ENCODE measurements around the gene UNC119B.
A peak's percentile ranks its signal among the peaks of the same experiment; 100 is the strongest.

Gene UNC119B

GRCh38 chr12:120710805-120711296 lies 593 bp downstream of the UNC119B start:
- Histone ChIP-seq H3K36me3 (replicated peaks in 1 of 2; ENCODE audit: control insufficient read depth in 2 of 2, insufficient read depth in 2 of 2, low read length in 2 of 2) (peaks cover 17 to 43% of the 10 kb centered on the region in 2 donors), H2BK5ac (ENCODE audit: low read length) (peak overlapping the region; percentile 76), H4K8ac (ENCODE audit: low read depth, low read length) (no peak overlapping the region), H4K91ac (ENCODE audit: low read depth, low read length, poor library complexity) (no peak overlapping the region), H3K27me3 (ENCODE audit: control insufficient read depth in 3 of 3, insufficient read depth in 3 of 3, low read depth in 1 of 3, low read length in 3 of 3) (no peaks in the 10 kb centered on the region), H3K79me1 (ENCODE audit: low read depth, low read length) (peaks cover 5% of the 10 kb centered on the region), H3K9ac (ENCODE audit: low read depth, low read length, poor library complexity) (peak overlapping the region; percentile 95), H3K27ac (replicated peaks; ENCODE audit: low read length) (peak overlapping the region; percentile 45), H2BK120ac (ENCODE audit: low read depth, low read length) (no peak overlapping the region), H3K4me3 (ENCODE audit: low read length in 2 of 2) (peak overlapping the region; percentile 90 to 99), H3K4me1 (ENCODE audit: control insufficient read depth in 2 of 2, insufficient read depth in 1 of 2, low read depth in 1 of 2, low read length in 2 of 2) (peaks cover 10 to 13% of the 10 kb centered on the region in 2 donors), H3K23ac (ENCODE audit: low read depth, low read length, poor library complexity) (peak overlapping the region; percentile 82), H2BK15ac (ENCODE audit: low read length) (peak overlapping the region; percentile 76), H2BK12ac (ENCODE audit: low read length) (no peak overlapping the region), H3K4me2 (ENCODE audit: insufficient read depth, low read length, poor library complexity, severe bottlenecking) (peak overlapping the region; percentile 81), H3K9me3 (replicated peaks in 1 of 2; ENCODE audit: control insufficient read depth in 2 of 2, insufficient read depth in 1 of 2, low read depth in 1 of 2, low read length in 2 of 2) (no peaks in the 10 kb centered on the region), H3K18ac (ENCODE audit: low read length) (peak overlapping the region; percentile 99), H2AFZ (ENCODE audit: low read length) (peak overlapping the region; percentile 97), H3K4ac (ENCODE audit: low read length) (no peak overlapping the region), H3K14ac (ENCODE audit: low read length) (peak overlapping the region; percentile 77), H2AK5ac (ENCODE audit: low read depth, low read length) (peak overlapping the region; percentile 74)
- no peak for DNase-seq (ENCODE audit: low spot score)
- no CpG with 5 or more reads among the region's 31 CpGs for WGBS, 2 donors (ENCODE audit: extremely low coverage in 2 of 2, insufficient read length in 2 of 2, insufficient replicate concordance in 1 of 2)

DNA sequence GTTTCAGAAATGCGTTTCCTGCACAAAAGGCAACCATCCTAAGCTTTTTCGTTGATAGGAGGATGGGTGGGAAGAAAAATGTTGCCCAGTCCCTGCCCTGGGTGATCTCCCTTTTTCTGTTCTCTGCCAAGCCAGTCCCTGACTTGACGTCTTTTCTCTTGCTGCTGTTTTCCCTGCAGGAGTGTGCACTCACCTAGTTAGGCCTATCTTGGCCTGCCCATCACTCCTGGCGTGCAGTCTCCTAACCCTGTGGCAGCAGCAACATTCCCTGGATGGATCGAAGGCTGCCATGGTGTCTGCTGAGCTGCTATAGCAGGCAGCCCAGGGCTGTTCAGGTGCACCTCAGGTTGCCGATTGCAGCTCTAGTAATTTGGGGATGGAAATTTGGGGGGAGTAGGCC lies 1.2 kb downstream of the UNC119B start:
- peak overlapping the region; percentile 38 for H3K9ac ChIP-seq (ENCODE audit: low read depth, low read length, poor library complexity)
- peaks cover 22 to 48% of the 10 kb centered on the region in 2 donors for H3K36me3 ChIP-seq (replicated peaks in 1 of 2; ENCODE audit: control insufficient read depth in 2 of 2, insufficient read depth in 2 of 2, low read length in 2 of 2)
- no peak overlapping the region for H4K8ac ChIP-seq (ENCODE audit: low read depth, low read length)
- DNase-seq (ENCODE audit: low spot score), result no peak
- peaks cover 5% of the 10 kb centered on the region for H3K79me1 ChIP-seq (ENCODE audit: low read depth, low read length)
- no CpG with 5 or more reads among the region's 6 CpGs for WGBS, 2 donors (ENCODE audit: extremely low coverage in 2 of 2, insufficient read length in 2 of 2, insufficient replicate concordance in 1 of 2)
- no peak overlapping the region for H2BK5ac ChIP-seq (ENCODE audit: low read length)
- H2AK5ac ChIP-seq (ENCODE audit: low read depth, low read length), result no peak overlapping the region
- H4K91ac ChIP-seq (ENCODE audit: low read depth, low read length, poor library complexity), result no peak overlapping the region
- H3K27me3 ChIP-seq (ENCODE audit: control insufficient read depth in 3 of 3, insufficient read depth in 3 of 3, low read depth in 1 of 3, low read length in 3 of 3), result no peaks in the 10 kb centered on the region
- no peak overlapping the region for H2BK15ac ChIP-seq (ENCODE audit: low read length)
- H3K4me3 ChIP-seq (ENCODE audit: low read length in 2 of 2), result peak overlapping the region; percentile 57 to 90
- H3K18ac ChIP-seq (ENCODE audit: low read length), result peak overlapping the region; percentile 49
- no peak overlapping the region for H3K14ac ChIP-seq (ENCODE audit: low read length)
- no peak overlapping the region for H2BK12ac ChIP-seq (ENCODE audit: low read length)
- no peak overlapping the region for H2AFZ ChIP-seq (ENCODE audit: low read length)
- H3K23ac ChIP-seq (ENCODE audit: low read depth, low read length, poor library complexity), result no peak overlapping the region
- H3K4ac ChIP-seq (ENCODE audit: low read length), result no peak overlapping the region
- H3K4me2 ChIP-seq (ENCODE audit: insufficient read depth, low read length, poor library complexity, severe bottlenecking), result peak overlapping the region; percentile 81
- H3K27ac ChIP-seq (replicated peaks; ENCODE audit: low read length), result no peak overlapping the region
- peaks cover 10 to 13% of the 10 kb centered on the region in 2 donors for H3K4me1 ChIP-seq (ENCODE audit: control insufficient read depth in 2 of 2, insufficient read depth in 1 of 2, low read depth in 1 of 2, low read length in 2 of 2)
- no peaks in the 10 kb centered on the region for H3K9me3 ChIP-seq (replicated peaks in 1 of 2; ENCODE audit: control insufficient read depth in 2 of 2, insufficient read depth in 1 of 2, low read depth in 1 of 2, low read length in 2 of 2)
- no peak overlapping the region for H2BK120ac ChIP-seq (ENCODE audit: low read depth, low read length)

DNA sequence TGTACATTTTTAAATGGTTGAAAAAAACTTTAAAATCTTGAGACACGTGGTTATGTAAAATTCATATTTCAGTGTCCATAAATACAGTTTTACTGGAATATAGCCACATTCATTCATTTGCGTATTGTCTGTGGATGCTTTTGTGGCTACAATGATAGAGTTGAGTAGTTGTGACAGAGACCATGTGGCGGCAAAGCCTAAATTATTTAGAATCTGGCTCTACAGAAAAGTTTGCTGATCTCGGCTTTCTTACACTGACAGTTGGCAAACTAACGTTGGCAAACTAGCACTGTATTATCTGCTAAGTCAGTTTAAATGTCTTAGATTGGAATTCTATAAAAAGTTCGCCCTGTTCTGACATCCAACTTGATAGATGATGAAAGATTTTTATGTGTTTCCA lies 2.4 kb downstream of the UNC119B start:
- peaks cover 10 to 13% of the 10 kb centered on the region in 2 donors for H3K4me1 ChIP-seq (ENCODE audit: control insufficient read depth in 2 of 2, insufficient read depth in 1 of 2, low read depth in 1 of 2, low read length in 2 of 2)
- peaks cover 30 to 60% of the 10 kb centered on the region in 2 donors for H3K36me3 ChIP-seq (replicated peaks in 1 of 2; ENCODE audit: control insufficient read depth in 2 of 2, insufficient read depth in 2 of 2, low read length in 2 of 2)
- H4K8ac ChIP-seq (ENCODE audit: low read depth, low read length), result no peak overlapping the region
- H2AFZ ChIP-seq (ENCODE audit: low read length), result no peak overlapping the region
- no CpG with 5 or more reads among the region's 6 CpGs for WGBS, 2 donors (ENCODE audit: extremely low coverage in 2 of 2, insufficient read length in 2 of 2, insufficient replicate concordance in 1 of 2)
- H3K9ac ChIP-seq (ENCODE audit: low read depth, low read length, poor library complexity), result no peak overlapping the region
- H2BK5ac ChIP-seq (ENCODE audit: low read length), result no peak overlapping the region
- H3K23ac ChIP-seq (ENCODE audit: low read depth, low read length, poor library complexity), result no peak overlapping the region
- H4K91ac ChIP-seq (ENCODE audit: low read depth, low read length, poor library complexity), result no peak overlapping the region
- no peak overlapping the region for H3K14ac ChIP-seq (ENCODE audit: low read length)
- H3K4me3 ChIP-seq (ENCODE audit: low read length in 2 of 2), result no peak overlapping the region
- no peak overlapping the region for H3K18ac ChIP-seq (ENCODE audit: low read length)
- peaks cover 7% of the 10 kb centered on the region for H3K79me1 ChIP-seq (ENCODE audit: low read depth, low read length)
- H3K4ac ChIP-seq (ENCODE audit: low read length), result no peak overlapping the region
- H2BK120ac ChIP-seq (ENCODE audit: low read depth, low read length), result no peak overlapping the region
- H2BK12ac ChIP-seq (ENCODE audit: low read length), result no peak overlapping the region
- H3K4me2 ChIP-seq (ENCODE audit: insufficient read depth, low read length, poor library complexity, severe bottlenecking), result no peak overlapping the region
- no peaks in the 10 kb centered on the region for H3K9me3 ChIP-seq (replicated peaks in 1 of 2; ENCODE audit: control insufficient read depth in 2 of 2, insufficient read depth in 1 of 2, low read depth in 1 of 2, low read length in 2 of 2)
- DNase-seq (ENCODE audit: low spot score), result no peak
- H3K27me3 ChIP-seq (ENCODE audit: control insufficient read depth in 3 of 3, insufficient read depth in 3 of 3, low read depth in 1 of 3, low read length in 3 of 3), result no peaks in the 10 kb centered on the region
- H2AK5ac ChIP-seq (ENCODE audit: low read depth, low read length), result no peak overlapping the region
- H2BK15ac ChIP-seq (ENCODE audit: low read length), result no peak overlapping the region
- H3K27ac ChIP-seq (replicated peaks; ENCODE audit: low read length), result no peak overlapping the region

DNA sequence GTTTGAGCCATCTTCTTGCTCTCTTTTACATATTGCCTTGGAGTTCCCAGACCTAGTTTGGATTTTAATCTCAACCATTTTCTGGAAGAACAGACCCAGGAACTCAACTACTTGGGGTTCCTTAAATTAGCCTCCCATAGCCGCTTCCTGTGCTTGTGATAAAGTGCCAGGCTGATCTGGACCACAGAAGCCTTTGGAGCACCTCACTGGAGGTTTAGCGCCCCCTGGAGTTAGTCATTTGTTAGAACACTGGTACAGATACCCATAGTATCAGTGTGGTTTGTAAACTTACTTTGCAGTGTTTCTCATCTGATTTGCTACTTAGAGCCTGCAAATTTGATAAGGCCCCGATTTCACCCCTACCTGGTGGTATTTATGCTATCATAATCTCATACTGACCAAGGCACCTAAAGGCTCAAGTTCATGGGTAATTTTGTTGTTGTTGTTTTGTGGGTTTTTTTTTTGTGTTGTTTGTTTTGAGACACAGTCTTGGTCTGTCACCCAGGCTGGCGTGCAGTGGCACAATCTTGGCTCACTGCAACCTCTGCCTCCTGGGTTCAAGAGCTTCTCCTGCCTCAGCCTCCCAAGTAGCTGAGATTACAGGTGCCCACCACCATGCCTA lies 3.7 kb downstream of the UNC119B start:
- Histone ChIP-seq H2AK5ac (ENCODE audit: low read depth, low read length) (no peak overlapping the region), H2BK120ac (ENCODE audit: low read depth, low read length) (no peak overlapping the region), H4K91ac (ENCODE audit: low read depth, low read length, poor library complexity) (no peak overlapping the region), H3K4me2 (ENCODE audit: insufficient read depth, low read length, poor library complexity, severe bottlenecking) (no peak overlapping the region), H3K9me3 (replicated peaks in 1 of 2; ENCODE audit: control insufficient read depth in 2 of 2, insufficient read depth in 1 of 2, low read depth in 1 of 2, low read length in 2 of 2) (no peaks in the 10 kb centered on the region), H2BK5ac (ENCODE audit: low read length) (no peak overlapping the region), H3K18ac (ENCODE audit: low read length) (no peak overlapping the region), H3K9ac (ENCODE audit: low read depth, low read length, poor library complexity) (no peak overlapping the region), H3K4me3 (ENCODE audit: low read length in 2 of 2) (no peak overlapping the region), H4K8ac (ENCODE audit: low read depth, low read length) (no peak overlapping the region), H3K4me1 (ENCODE audit: control insufficient read depth in 2 of 2, insufficient read depth in 1 of 2, low read depth in 1 of 2, low read length in 2 of 2) (peaks cover 10 to 13% of the 10 kb centered on the region in 2 donors), H3K27ac (replicated peaks; ENCODE audit: low read length) (no peak overlapping the region), H3K23ac (ENCODE audit: low read depth, low read length, poor library complexity) (no peak overlapping the region), H3K79me1 (ENCODE audit: low read depth, low read length) (peaks cover 7% of the 10 kb centered on the region), H3K27me3 (ENCODE audit: control insufficient read depth in 3 of 3, insufficient read depth in 3 of 3, low read depth in 1 of 3, low read length in 3 of 3) (no peaks in the 10 kb centered on the region), H2AFZ (ENCODE audit: low read length) (no peak overlapping the region), H2BK15ac (ENCODE audit: low read length) (no peak overlapping the region), H3K14ac (ENCODE audit: low read length) (no peak overlapping the region), H3K4ac (ENCODE audit: low read length) (no peak overlapping the region), H2BK12ac (ENCODE audit: low read length) (no peak overlapping the region), H3K36me3 (replicated peaks in 1 of 2; ENCODE audit: control insufficient read depth in 2 of 2, insufficient read depth in 2 of 2, low read length in 2 of 2) (peaks cover 37 to 73% of the 10 kb centered on the region in 2 donors)
- DNase-seq (ENCODE audit: low spot score), result peak; percentile 83
- WGBS, 2 donors (ENCODE audit: extremely low coverage in 2 of 2, insufficient read length in 2 of 2, insufficient replicate concordance in 1 of 2), result no CpG with 5 or more reads among the region's 4 CpGs

Measured in neuronal stem cell (in vitro differentiated cells).